HEK293 (cell line): ENCODE results near the gene MS4A6A.
A peak's percentile ranks its signal among the peaks of the same experiment; 100 is the strongest.

ENCODE experiments used
- CTCF ChIA-PET: fragments of 350-600 bp; formaldehyde crosslinking; extraction: SDS; loops from one replicate; lab custom pipeline; 2021; ENCODE audit warnings: antibody characterized with exemption; lab: Yijun Ruan, JAX
- POLR2A ChIA-PET: fragments of 300-600 bp; formaldehyde crosslinking; extraction: SDS; loops from one replicate; lab custom pipeline; 2020; ENCODE audit warnings: antibody characterized with exemption, inconsistent platforms; lab: Yijun Ruan, JAX
- H3K27ac ChIP-seq: fragments of 200-500 bp; sonication (Bioruptor generic); 2 replicates; pipeline ENCODE4 v1.5.1; 2014; ENCODE audit warnings: low read depth, low read length, control low read depth, inconsistent platforms; ENCODE audit errors: extremely low read depth
- H3K36me3 ChIP-seq, 2 experiments: fragments of 200-500 bp in 1 of 2; sonication (Bioruptor generic) in 1 of 2; 1 replicate in 1 of 2; 2 replicates in 1 of 2; pipeline ENCODE4 v1.5.1; 2014 to 2017; ENCODE audit warnings: inconsistent platforms in 2 of 2, low read length in 2 of 2; ENCODE audit not compliant: control insufficient read depth in 2 of 2, insufficient read depth in 1 of 2
- H3K4me1 ChIP-seq: fragments of 200-500 bp; sonication (Bioruptor generic); 2 replicates; pipeline ENCODE4 v1.5.1; 2014; ENCODE audit warnings: mild to moderate bottlenecking, low read length, inconsistent platforms; ENCODE audit not compliant: control insufficient read depth, insufficient read depth
- H3K4me3 ChIP-seq: 2 replicates; pipeline ENCODE4 v1.5.1; 2011; ENCODE audit warnings: low read depth, mild to moderate bottlenecking, control low read depth, low read length, moderate library complexity
- H3K9me3 ChIP-seq: fragments of 200-500 bp; sonication (Bioruptor generic); 2 replicates; pipeline ENCODE4 v1.5.1; 2014; ENCODE audit warnings: low read depth, low read length, inconsistent platforms; ENCODE audit not compliant: control insufficient read depth, insufficient read depth
- SCRT2 ChIP-seq: fragments of 450-650 bp; formaldehyde crosslinking; IDR thresholded peaks from 2 replicates; pipeline ENCODE4 v1.5.1; 2016; ENCODE audit warnings: missing biosample characterization, missing genetic modification characterization
- SETDB1 ChIP-seq: IDR thresholded peaks from one replicate; pipeline ENCODE4 v1.6.1; 2017; ENCODE audit warnings: mild to moderate bottlenecking, low read length, moderate library complexity, mixed read lengths; ENCODE audit not compliant: insufficient read length
- TRIM28 ChIP-seq: IDR thresholded peaks from 2 replicates; pipeline ENCODE4 v1.6.1; 2011; ENCODE audit warnings: low read length, control low read depth, borderline replicate concordance
- ZBTB1 ChIP-seq: fragments of 450-650 bp; formaldehyde crosslinking; IDR thresholded peaks from 2 replicates; pipeline ENCODE4 v1.5.1; 2016; ENCODE audit warnings: missing biosample characterization, missing genetic modification characterization
- ZNF114 ChIP-seq: fragments of 450-650 bp; formaldehyde crosslinking; IDR thresholded peaks from 2 replicates; pipeline ENCODE4 v1.5.0; 2017; ENCODE audit warnings: missing biosample characterization, missing genetic modification characterization
- ZNF211 ChIP-seq: fragments of 450-650 bp; formaldehyde crosslinking; IDR thresholded peaks from 2 replicates; pipeline ENCODE4 v1.5.1; 2016; ENCODE audit warnings: low read depth, missing biosample characterization, missing genetic modification characterization
- ZNF23 ChIP-seq: fragments of 450-650 bp; formaldehyde crosslinking; IDR thresholded peaks from 2 replicates; pipeline ENCODE4 v1.5.1; 2016; ENCODE audit warnings: missing biosample characterization, missing genetic modification characterization, borderline replicate concordance
- ZNF239 ChIP-seq: fragments of 450-650 bp; formaldehyde crosslinking; IDR thresholded peaks from 2 replicates; pipeline ENCODE4 v1.5.1; 2016; ENCODE audit warnings: missing biosample characterization, missing genetic modification characterization
- ZNF248 ChIP-seq: fragments of 450-650 bp; formaldehyde crosslinking; IDR thresholded peaks from 2 replicates; pipeline ENCODE4 v1.5.1; 2017; ENCODE audit warnings: missing biosample characterization, missing genetic modification characterization
- ZNF335 ChIP-seq: fragments of 450-650 bp; formaldehyde crosslinking; conservative IDR thresholded peaks from 2 replicates; pipeline ENCODE4 v1.5.1; 2016; ENCODE audit warnings: missing biosample characterization, missing genetic modification characterization
- ZNF354C ChIP-seq: fragments of 450-650 bp; formaldehyde crosslinking; IDR thresholded peaks from 2 replicates; pipeline ENCODE4 v1.5.1; 2016; ENCODE audit warnings: missing biosample characterization, missing genetic modification characterization, low read depth, borderline replicate concordance
- ZNF37A ChIP-seq: fragments of 450-650 bp; IDR thresholded peaks from 2 replicates; pipeline ENCODE4 v1.5.1; 2018; ENCODE audit warnings: missing biosample characterization, missing genetic modification characterization
- ZNF555 ChIP-seq: fragments of 450-650 bp; formaldehyde crosslinking; conservative IDR thresholded peaks from 2 replicates; pipeline ENCODE4 v1.5.1; 2017; ENCODE audit warnings: missing biosample characterization, mild to moderate bottlenecking, missing genetic modification characterization, inconsistent platforms
- ZNF596 ChIP-seq: fragments of 450-650 bp; IDR thresholded peaks from 2 replicates; pipeline ENCODE4 v1.5.0; 2018; ENCODE audit warnings: missing biosample characterization, mild to moderate bottlenecking, missing genetic modification characterization, moderate library complexity
- ZNF785 ChIP-seq: fragments of 450-650 bp; formaldehyde crosslinking; IDR thresholded peaks from 2 replicates; pipeline ENCODE4 v1.5.1; 2016; ENCODE audit warnings: missing biosample characterization, missing genetic modification characterization
- TF ChIP-seq, protein P1 (sequence below): IDR thresholded peaks from 2 replicates; pipeline ENCODE4 v1.6.1; 2011; ENCODE audit warnings: mild to moderate bottlenecking, low read depth, low read length, borderline replicate concordance
- TF ChIP-seq, protein P2 (sequence below): fragments of 450-650 bp; formaldehyde crosslinking; conservative IDR thresholded peaks from 2 replicates; pipeline ENCODE4 v1.5.1; 2016; ENCODE audit warnings: low read depth, missing biosample characterization, missing genetic modification characterization
- TF ChIP-seq, protein P3 (sequence below): fragments of 450-650 bp; formaldehyde crosslinking; IDR thresholded peaks from 2 replicates; pipeline ENCODE4 v1.5.1; 2016; ENCODE audit warnings: missing biosample characterization, missing genetic modification characterization
- TF ChIP-seq, protein P4 (sequence below): fragments of 450-650 bp; formaldehyde crosslinking; IDR thresholded peaks from 2 replicates; pipeline ENCODE4; 2016; ENCODE audit warnings: missing biosample characterization, missing genetic modification characterization
- TF ChIP-seq, protein P5 (sequence below): fragments of 450-650 bp; formaldehyde crosslinking; IDR thresholded peaks from 2 replicates; pipeline ENCODE4 v1.5.1; 2017; ENCODE audit warnings: missing biosample characterization, missing genetic modification characterization
- TF ChIP-seq, protein P6 (sequence below): fragments of 450-650 bp; formaldehyde crosslinking; IDR thresholded peaks from 2 replicates; pipeline ENCODE4 v1.5.1; 2017; ENCODE audit warnings: missing biosample characterization, missing genetic modification characterization
- TF ChIP-seq, protein P7 (sequence below): fragments of 450-650 bp; formaldehyde crosslinking; IDR thresholded peaks from 2 replicates; pipeline ENCODE4 v1.5.1; 2016; ENCODE audit warnings: missing biosample characterization, missing genetic modification characterization

MS4A6A gene

DNA sequence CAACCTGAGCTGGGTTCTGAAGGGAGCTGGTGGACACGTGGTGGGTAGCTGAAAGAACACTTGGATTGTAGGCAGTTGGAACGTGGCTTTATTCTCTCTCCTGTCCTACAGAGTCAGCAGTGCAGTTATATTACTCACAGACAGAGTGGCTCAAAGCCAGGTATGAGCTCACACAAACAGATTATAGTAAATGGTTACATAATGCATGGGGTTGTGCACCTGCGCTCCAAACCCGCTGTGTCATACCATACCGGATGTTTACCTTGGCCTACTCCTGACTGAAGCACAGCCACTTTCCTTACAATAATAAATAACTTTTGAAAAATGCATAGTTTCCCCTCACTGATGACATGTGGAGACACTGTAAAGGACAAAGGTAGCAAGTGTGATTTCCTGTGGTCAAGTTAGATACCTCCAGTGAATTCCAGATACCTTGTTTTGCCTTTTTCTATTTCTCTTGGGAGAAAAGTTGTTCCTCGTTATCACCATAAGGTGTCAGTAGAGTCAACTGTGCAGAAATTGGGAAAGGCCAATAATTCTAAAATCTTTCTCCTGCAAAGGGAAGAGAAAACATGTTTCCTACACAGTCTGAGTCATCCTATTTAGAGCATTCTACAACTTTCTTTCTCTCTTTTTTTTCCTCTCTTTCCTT lies 13.5 kb downstream of the MS4A6A start:
- H3K9me3 ChIP-seq, result no peaks in the 10 kb centered on the region
- TF ChIP-seq, protein P1, sequence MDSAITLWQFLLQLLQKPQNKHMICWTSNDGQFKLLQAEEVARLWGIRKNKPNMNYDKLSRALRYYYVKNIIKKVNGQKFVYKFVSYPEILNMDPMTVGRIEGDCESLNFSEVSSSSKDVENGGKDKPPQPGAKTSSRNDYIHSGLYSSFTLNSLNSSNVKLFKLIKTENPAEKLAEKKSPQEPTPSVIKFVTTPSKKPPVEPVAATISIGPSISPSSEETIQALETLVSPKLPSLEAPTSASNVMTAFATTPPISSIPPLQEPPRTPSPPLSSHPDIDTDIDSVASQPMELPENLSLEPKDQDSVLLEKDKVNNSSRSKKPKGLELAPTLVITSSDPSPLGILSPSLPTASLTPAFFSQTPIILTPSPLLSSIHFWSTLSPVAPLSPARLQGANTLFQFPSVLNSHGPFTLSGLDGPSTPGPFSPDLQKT, result no peak
- TF ChIP-seq, protein P2, sequence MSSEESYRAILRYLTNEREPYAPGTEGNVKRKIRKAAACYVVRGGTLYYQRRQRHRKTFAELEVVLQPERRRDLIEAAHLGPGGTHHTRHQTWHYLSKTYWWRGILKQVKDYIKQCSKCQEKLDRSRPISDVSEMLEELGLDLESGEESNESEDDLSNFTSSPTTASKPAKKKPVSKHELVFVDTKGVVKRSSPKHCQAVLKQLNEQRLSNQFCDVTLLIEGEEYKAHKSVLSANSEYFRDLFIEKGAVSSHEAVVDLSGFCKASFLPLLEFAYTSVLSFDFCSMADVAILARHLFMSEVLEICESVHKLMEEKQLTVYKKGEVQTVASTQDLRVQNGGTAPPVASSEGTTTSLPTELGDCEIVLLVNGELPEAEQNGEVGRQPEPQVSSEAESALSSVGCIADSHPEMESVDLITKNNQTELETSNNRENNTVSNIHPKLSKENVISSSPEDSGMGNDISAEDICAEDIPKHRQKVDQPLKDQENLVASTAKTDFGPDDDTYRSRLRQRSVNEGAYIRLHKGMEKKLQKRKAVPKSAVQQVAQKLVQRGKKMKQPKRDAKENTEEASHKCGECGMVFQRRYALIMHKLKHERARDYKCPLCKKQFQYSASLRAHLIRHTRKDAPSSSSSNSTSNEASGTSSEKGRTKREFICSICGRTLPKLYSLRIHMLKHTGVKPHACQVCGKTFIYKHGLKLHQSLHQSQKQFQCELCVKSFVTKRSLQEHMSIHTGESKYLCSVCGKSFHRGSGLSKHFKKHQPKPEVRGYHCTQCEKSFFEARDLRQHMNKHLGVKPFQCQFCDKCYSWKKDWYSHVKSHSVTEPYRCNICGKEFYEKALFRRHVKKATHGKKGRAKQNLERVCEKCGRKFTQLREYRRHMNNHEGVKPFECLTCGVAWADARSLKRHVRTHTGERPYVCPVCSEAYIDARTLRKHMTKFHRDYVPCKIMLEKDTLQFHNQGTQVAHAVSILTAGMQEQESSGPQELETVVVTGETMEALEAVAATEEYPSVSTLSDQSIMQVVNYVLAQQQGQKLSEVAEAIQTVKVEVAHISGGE (tag by site-specific recombination), result no peak
- peak; percentile 82; the same call in 1 of the 2 replicates for TF ChIP-seq TRIM28
- TF ChIP-seq SETDB1, result peak; percentile 98
- TF ChIP-seq, all 188 proteins: peak for 2
- CTCF ChIA-PET, result interaction anchor here (0.6 kb wide), 2 partner anchors 82 to 215 kb away, joined by 3 read pairs; no protein-coding TSS in a partner anchor
- Histone ChIP-seq H3K4me3 (no peak overlapping the region), H3K27ac (no peak overlapping the region), H3K4me1 (no peaks in the 10 kb centered on the region), H3K36me3 (no peaks in the 10 kb centered on the region)
- POLR2A ChIA-PET, result no interaction called here

DNA sequence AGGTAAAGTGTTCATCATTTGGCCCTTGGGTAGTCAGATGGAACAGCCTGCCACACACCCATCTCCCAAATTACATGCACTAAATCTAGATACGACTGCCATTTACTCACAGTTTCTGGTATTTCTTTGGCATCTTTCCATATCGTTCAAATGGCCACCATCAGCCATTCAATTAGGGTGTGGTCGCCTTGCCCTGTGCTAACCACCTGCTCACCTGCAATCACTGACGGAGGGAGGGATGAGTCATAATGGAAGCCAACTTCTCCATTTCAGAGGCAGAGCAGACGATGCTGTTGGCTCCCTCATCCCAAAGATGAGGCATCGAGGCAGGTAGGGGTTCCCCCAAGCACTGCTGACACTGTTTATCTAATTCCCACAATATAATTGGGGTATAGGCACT lies 14.6 kb downstream of the MS4A6A start:
- ChIA-PET POLR2A (no interaction called here), CTCF (no interaction called here)
- no peaks in the 10 kb centered on the region for H3K36me3 ChIP-seq
- TF ChIP-seq, protein P3, sequence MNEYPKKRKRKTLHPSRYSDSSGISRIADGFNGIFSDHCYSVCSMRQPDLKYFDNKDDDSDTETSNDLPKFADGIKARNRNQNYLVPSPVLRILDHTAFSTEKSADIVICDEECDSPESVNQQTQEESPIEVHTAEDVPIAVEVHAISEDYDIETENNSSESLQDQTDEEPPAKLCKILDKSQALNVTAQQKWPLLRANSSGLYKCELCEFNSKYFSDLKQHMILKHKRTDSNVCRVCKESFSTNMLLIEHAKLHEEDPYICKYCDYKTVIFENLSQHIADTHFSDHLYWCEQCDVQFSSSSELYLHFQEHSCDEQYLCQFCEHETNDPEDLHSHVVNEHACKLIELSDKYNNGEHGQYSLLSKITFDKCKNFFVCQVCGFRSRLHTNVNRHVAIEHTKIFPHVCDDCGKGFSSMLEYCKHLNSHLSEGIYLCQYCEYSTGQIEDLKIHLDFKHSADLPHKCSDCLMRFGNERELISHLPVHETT (tag by site-specific recombination), result no peak
- TF ChIP-seq, protein P4, sequence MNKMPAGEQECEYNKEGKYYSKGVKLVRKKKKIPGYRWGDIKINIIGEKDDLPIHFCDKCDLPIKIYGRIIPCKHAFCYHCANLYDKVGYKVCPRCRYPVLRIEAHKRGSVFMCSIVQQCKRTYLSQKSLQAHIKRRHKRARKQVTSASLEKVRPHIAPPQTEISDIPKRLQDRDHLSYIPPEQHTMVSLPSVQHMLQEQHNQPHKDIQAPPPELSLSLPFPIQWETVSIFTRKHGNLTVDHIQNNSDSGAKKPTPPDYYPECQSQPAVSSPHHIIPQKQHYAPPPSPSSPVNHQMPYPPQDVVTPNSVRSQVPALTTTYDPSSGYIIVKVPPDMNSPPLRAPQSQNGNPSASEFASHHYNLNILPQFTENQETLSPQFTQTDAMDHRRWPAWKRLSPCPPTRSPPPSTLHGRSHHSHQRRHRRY (tag by site-specific recombination), result no peak
- TF ChIP-seq ZNF785 (tag by site-specific recombination) (no peak), ZNF596 (tag by site-specific recombination) (no peak), ZNF248 (no peak), ZBTB1 (tag by site-specific recombination) (no peak), ZNF23 (tag by site-specific recombination) (no peak), ZNF211 (tag by site-specific recombination) (no peak), ZNF335 (tag by site-specific recombination) (no peak), SCRT2 (tag by site-specific recombination) (no peak), ZNF354C (tag by site-specific recombination) (no peak), ZNF37A (no peak), ZNF555 (tag by site-specific recombination) (no peak), ZNF239 (no peak), ZNF114 (no peak)
- TF ChIP-seq, protein P5, sequence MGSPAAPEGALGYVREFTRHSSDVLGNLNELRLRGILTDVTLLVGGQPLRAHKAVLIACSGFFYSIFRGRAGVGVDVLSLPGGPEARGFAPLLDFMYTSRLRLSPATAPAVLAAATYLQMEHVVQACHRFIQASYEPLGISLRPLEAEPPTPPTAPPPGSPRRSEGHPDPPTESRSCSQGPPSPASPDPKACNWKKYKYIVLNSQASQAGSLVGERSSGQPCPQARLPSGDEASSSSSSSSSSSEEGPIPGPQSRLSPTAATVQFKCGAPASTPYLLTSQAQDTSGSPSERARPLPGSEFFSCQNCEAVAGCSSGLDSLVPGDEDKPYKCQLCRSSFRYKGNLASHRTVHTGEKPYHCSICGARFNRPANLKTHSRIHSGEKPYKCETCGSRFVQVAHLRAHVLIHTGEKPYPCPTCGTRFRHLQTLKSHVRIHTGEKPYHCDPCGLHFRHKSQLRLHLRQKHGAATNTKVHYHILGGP, result no peak
- TF ChIP-seq, protein P6, sequence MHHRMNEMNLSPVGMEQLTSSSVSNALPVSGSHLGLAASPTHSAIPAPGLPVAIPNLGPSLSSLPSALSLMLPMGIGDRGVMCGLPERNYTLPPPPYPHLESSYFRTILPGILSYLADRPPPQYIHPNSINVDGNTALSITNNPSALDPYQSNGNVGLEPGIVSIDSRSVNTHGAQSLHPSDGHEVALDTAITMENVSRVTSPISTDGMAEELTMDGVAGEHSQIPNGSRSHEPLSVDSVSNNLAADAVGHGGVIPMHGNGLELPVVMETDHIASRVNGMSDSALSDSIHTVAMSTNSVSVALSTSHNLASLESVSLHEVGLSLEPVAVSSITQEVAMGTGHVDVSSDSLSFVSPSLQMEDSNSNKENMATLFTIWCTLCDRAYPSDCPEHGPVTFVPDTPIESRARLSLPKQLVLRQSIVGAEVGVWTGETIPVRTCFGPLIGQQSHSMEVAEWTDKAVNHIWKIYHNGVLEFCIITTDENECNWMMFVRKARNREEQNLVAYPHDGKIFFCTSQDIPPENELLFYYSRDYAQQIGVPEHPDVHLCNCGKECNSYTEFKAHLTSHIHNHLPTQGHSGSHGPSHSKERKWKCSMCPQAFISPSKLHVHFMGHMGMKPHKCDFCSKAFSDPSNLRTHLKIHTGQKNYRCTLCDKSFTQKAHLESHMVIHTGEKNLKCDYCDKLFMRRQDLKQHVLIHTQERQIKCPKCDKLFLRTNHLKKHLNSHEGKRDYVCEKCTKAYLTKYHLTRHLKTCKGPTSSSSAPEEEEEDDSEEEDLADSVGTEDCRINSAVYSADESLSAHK (tag by site-specific recombination), result no peak
- TF ChIP-seq, protein P7, sequence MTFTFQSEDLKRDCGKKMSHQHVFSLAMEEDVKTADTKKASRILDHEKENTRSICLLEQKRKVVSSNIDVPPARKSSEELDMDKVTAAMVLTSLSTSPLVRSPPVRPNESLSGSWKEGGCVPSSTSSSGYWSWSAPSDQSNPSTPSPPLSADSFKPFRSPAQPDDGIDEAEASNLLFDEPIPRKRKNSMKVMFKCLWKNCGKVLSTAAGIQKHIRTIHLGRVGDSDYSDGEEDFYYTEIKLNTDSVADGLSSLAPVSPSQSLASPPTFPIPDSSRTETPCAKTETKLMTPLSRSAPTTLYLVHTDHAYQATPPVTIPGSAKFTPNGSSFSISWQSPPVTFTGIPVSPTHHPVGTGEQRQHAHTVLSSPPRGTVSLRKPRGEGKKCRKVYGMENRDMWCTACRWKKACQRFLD, result no peak
- H3K9me3 ChIP-seq, result no peaks in the 10 kb centered on the region
- H3K4me3 ChIP-seq, result no peak overlapping the region
- H3K27ac ChIP-seq, result no peak overlapping the region
- H3K4me1 ChIP-seq, result no peaks in the 10 kb centered on the region
